RCC 7860 (cell line): Measurements from ENCODE around the gene DIAPH3.

ENCODE experiments used
- DNase-seq: peaks from one replicate; pipeline ENCODE4 v3.0.0-alpha.2; 2015; ENCODE audit warnings: low spot score
- FAIRE-seq: peaks from 2 replicates; lab custom pipeline; 2012; peaks lifted over from hg19 to GRCh38; lab: Jason Lieb, UNC

Gene DIAPH3

DNA sequence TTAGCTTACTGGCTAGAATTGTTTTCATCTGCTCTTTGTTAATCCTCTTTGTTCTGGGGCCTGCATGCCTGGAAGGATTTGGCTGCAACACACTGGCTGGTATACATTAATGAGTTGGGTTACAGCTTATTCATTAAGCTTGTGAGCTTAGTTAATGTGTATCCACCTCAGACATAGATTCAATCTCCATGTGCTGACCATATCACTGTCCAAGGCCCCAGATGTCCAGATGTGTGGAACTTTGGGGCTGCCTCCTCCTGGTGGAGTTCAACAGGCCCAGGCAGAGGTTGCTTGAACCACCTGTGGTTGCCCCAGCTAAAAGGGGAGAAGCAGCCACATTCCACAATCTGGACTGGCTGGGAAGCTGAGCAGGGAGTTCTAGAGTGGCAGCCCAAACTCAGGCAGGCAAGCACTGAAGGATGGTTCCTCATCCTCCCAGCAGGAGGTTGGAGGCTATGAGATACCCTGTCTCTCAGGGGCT, 5.4 kb downstream of the DIAPH3 start:
- peak; percentile 6 for DNase-seq
- FAIRE-seq, result peak; percentile 72

GRCh38 chr13:60155978-60156377, 7.8 kb downstream of the DIAPH3 start:
- no peak for DNase-seq

GRCh38 chr13:60152904-60153303, 10.8 kb downstream of the DIAPH3 start:
- no peak for FAIRE-seq
- DNase-seq, result no peak

More at GRCh38 chr13:60155978-60156377, 7.8 kb downstream of the DIAPH3 start:
- no peak for FAIRE-seq

GRCh38 chr13:60152114-60152513, 11.6 kb downstream of the DIAPH3 start:
- DNase-seq, result no peak

DNA sequence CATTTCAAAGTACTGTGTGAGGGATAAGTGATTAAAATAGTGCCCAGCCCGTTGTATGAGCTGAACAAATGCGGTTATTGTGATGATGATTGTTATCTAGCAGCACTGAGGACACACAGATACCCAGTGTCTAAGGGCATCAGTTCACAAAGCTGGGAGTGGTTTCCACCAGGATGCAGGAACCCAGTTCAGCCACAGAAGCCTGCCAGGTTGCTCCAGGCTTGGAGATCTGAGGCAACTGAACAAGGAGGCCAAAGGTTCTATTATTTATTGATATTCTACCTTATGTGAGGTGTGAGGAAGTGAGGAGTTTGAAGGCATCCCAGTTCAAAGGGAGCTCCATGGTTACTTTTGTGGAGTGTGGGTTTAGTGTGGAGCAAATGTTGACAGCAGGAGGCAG, 13.2 kb downstream of the DIAPH3 start:
- DNase-seq, result no peak
- no peak for FAIRE-seq

More at GRCh38 chr13:60152114-60152513, 11.6 kb downstream of the DIAPH3 start:
- FAIRE-seq, result no peak

GRCh38 chr13:60148918-60149317, 14.8 kb downstream of the DIAPH3 start:
- DNase-seq (no peak), FAIRE-seq (no peak)

DNA sequence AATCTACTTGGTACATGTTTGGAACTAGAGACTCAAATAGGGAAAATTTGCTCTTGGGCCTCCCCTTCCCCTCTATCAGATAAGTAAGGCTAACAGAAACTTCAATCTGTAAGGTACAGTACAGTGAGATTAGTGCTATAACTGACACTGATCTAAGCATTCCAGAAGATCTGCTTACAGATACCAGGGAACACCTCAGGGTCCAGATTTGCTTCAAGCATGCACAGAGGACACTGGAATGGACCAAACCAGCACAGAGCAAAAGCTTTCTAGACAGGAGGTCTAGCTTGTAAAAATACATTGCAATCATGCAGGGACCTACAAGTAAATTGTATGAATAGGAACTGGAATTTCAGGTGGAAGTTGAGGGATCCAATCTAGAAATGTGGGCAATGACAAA, 16.4 kb downstream of the DIAPH3 start:
- DNase-seq (no peak), FAIRE-seq (no peak)

GRCh38 chr13:60146471-60146870, 17.3 kb downstream of the DIAPH3 start:
- FAIRE-seq, result no peak

DNA sequence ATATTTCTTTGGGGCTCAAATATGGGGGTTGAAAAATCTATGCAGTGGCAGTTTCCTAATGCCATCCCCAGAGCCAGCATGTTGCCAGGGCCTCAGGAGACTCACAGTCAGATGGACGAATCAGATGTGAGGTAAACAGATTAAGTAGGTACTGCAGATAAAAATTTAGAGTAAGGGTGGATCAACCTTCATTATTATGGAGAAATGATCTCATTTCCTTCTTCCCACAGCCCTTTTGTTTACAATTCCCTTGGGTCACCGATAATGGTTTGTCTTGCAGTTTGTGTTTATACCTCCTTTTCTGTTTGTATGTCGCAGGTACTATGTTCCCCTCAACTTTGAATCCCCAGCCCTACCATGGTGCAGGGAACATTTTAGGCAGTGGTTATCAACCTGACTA, 20.0 kb downstream of the DIAPH3 start:
- FAIRE-seq, result no peak

More at GRCh38 chr13:60146471-60146870, 17.3 kb downstream of the DIAPH3 start:
- DNase-seq, result no peak

GRCh38 chr13:60139272-60139671, 24.5 kb downstream of the DIAPH3 start:
- DNase-seq, result no peak
- FAIRE-seq, result no peak

More for the DNA sequence above, 20.0 kb downstream of the DIAPH3 start:
- no peak for DNase-seq

- no peak for FAIRE-seq
- DNase-seq, result no peak
These were observed 25.1 kb downstream of the DIAPH3 start for GRCh38 chr13:60138674-60139073.

- no peak for FAIRE-seq
These were observed 25.7 kb downstream of the DIAPH3 start for GRCh38 chr13:60137911-60138560.

DNA sequence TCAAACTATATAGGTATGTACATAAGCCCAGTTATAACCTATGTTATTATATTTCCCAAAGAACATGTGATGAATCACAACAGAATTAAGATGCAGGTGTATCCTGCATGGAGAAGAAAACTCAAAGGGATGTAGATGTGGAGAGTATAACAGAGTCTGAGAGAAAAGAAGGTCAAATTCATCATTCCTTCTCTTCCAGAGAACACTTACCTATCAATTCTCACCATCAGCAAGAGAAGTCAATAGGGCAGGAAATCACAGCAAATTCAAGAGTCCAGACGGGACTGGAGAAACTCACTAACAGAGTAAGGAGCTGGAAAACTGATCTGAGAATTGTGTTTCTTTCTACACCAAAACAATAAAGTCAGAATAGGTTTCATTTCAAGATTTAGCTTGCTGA, 28.4 kb downstream of the DIAPH3 start:
- FAIRE-seq (no peak), DNase-seq (no peak)

More at GRCh38 chr13:60137911-60138560, 25.7 kb downstream of the DIAPH3 start:
- DNase-seq, result no peak

GRCh38 chr13:60134376-60134775, 29.4 kb downstream of the DIAPH3 start:
- DNase-seq, result no peak
- FAIRE-seq, result no peak

- DNase-seq (no peak), FAIRE-seq (no peak)
These were observed 42.4 kb downstream of the DIAPH3 start for GRCh38 chr13:60121337-60121687.

DNA sequence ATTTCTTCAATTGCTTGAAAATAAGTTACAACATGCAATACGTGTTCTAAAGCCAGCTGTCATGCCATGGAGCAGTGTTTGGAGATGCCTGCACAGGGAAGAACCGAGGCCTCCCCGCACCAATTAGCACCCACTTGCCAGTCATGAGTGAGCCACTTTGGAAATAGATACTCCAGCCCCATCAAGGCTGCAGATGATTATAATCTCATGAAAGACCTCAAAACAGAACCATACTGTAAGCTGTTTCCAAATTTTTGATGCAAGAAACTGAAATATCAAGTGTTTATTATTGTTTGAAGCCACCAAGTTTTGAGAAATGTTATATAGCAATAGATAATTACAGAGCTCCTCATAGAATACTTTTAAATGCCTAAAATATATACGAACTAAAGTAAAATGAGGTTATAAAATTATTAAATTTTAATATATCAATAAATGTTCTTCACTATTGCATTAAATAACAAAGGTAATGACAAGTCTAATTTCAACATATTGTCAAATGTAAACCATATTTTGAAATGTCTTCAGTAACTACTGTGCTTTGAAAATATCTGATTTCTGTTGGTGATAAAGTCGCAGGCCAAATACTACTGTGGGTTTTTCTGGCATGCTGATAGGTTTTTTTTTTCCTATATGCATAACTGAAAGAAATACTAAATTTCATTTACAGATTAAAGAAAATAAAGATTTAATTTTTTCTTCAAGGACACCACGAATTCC, 43.0 kb downstream of the DIAPH3 start:
- FAIRE-seq (no peak), DNase-seq (no peak)

DNA sequence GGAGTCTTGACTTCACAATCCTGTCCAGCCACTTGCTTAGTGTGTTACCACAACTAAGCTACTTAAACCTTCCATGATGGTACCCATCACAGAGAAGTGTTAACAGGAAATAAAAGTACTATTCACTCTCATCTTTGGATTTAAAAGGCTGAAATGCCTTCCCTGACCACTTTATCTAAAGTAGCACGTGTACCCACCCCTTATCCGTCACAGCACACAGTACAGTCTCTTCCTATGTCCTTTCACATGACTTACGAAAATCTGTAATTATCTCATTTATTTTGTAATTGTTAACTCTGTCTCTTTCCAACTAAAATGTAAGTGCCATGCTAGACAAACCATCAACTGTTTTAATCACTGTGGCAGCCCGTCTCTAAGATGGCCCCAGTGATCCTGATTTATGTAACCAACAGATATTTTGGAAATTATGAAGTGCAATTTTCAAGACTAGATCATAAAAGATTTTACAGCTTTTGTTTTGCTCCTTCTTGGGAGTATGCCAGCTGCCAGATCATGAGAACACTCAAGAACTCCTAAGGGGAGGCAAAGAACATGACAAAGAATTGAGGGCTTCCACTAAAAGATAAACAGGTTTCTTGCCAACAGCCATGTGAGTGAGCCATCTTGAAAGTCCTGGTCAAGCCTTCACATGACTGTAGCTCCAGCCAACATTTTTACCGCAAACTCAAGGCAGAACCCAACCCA, 44.9 kb downstream of the DIAPH3 start:
- DNase-seq (no peak), FAIRE-seq (no peak)

- DNase-seq, result no peak
- no peak for FAIRE-seq
These were observed 49.2 kb downstream of the DIAPH3 start for GRCh38 chr13:60114499-60115028.

DNA sequence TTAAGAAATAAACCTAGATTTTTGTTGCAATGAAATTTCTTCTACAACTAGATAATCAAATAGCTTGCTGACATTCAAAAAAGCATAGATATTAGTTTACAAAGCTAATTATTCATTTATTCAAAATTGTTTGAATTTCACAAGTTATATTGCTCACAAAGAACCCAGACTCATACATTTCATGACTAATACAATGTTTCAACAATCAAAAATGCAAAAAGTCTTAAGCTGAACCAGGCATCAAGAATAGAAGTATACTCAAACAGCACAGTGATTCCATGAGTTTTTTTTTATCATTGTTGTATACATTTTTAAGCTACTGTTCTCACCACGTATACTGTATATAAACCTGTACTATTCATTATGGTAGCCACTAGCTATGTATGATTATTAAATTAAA, 51.0 kb downstream of the DIAPH3 start:
- DNase-seq, result no peak
- no peak for FAIRE-seq

GRCh38 chr13:60111691-60112090, 52.0 kb downstream of the DIAPH3 start:
- no peak for FAIRE-seq
- no peak for DNase-seq

GRCh38 chr13:60109285-60109684, 54.4 kb downstream of the DIAPH3 start:
- DNase-seq (no peak), FAIRE-seq (no peak)
